Measurements from ENCODE around the gene ABHD15.
A peak's percentile ranks its signal among the peaks of the same experiment; 100 is the strongest.

The ABHD15 gene

GRCh38 chr17:29573558-29573869, 6.7 kb upstream of the ABHD15 start (continued):
- TF ChIP-seq, protein P1, sequence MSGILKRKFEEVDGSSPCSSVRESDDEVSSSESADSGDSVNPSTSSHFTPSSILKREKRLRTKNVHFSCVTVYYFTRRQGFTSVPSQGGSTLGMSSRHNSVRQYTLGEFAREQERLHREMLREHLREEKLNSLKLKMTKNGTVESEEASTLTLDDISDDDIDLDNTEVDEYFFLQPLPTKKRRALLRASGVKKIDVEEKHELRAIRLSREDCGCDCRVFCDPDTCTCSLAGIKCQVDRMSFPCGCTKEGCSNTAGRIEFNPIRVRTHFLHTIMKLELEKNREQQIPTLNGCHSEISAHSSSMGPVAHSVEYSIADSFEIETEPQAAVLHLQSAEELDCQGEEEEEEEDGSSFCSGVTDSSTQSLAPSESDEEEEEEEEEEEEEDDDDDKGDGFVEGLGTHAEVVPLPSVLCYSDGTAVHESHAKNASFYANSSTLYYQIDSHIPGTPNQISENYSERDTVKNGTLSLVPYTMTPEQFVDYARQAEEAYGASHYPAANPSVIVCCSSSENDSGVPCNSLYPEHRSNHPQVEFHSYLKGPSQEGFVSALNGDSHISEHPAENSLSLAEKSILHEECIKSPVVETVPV (CRISPR knock-in tag; IDR thresholded peaks at IDR 0.05) = no peak
- TF ChIP-seq ARNTL (CRISPR knock-in tag; IDR thresholded peaks at IDR 0.05; ENCODE audit: borderline replicate concordance, low read depth) (no peak), ZC3H10 (CRISPR knock-in tag; IDR thresholded peaks at IDR 0.05) (no peak), ISL1 (CRISPR knock-in tag; IDR thresholded peaks at IDR 0.05) (no peak), PPARA (CRISPR knock-in tag; IDR thresholded peaks at IDR 0.05; ENCODE audit: borderline replicate concordance) (no peak), RARB (CRISPR knock-in tag; IDR thresholded peaks at IDR 0.05) (no peak), ZNF565 (CRISPR knock-in tag; conservative IDR thresholded peaks at IDR 0.05; ENCODE audit: low read depth) (no peak), GLIS3 (CRISPR knock-in tag; IDR thresholded peaks at IDR 0.05) (no peak)

GRCh38 chr17:29572691-29573557, 6.1 kb upstream of the ABHD15 start:
- peak; percentile 40 for ATAC-seq
- TF ChIP-seq ZNF70 (CRISPR knock-in tag; IDR thresholded peaks at IDR 0.05) (no peak), CREB5 (CRISPR knock-in tag; IDR thresholded peaks at IDR 0.05; ENCODE audit: low read depth) (no peak), ZNF565 (CRISPR knock-in tag; conservative IDR thresholded peaks at IDR 0.05; ENCODE audit: low read depth) (no peak), OSR1 (CRISPR knock-in tag; IDR thresholded peaks at IDR 0.05) (no peak), ZNF8 (CRISPR knock-in tag; IDR thresholded peaks at IDR 0.05) (no peak), TCF4 (CRISPR knock-in tag; IDR thresholded peaks at IDR 0.05; ENCODE audit: borderline replicate concordance) (no peak), POU6F1 (CRISPR knock-in tag; IDR thresholded peaks at IDR 0.05; ENCODE audit: borderline replicate concordance, low read depth) (no peak), ZFP3 (CRISPR knock-in tag; IDR thresholded peaks at IDR 0.05) (no peak), GLIS3 (CRISPR knock-in tag; IDR thresholded peaks at IDR 0.05) (no peak; the same call in 1 of the 2 replicates), PPARA (CRISPR knock-in tag; IDR thresholded peaks at IDR 0.05; ENCODE audit: borderline replicate concordance) (no peak), TOX (CRISPR knock-in tag; IDR thresholded peaks at IDR 0.05; ENCODE audit: borderline replicate concordance) (no peak), SNAI2 (CRISPR knock-in tag; IDR thresholded peaks at IDR 0.05) (no peak)
- TF ChIP-seq, protein P1 (CRISPR knock-in tag; IDR thresholded peaks at IDR 0.05) = no peak
- TF ChIP-seq, protein P2, sequence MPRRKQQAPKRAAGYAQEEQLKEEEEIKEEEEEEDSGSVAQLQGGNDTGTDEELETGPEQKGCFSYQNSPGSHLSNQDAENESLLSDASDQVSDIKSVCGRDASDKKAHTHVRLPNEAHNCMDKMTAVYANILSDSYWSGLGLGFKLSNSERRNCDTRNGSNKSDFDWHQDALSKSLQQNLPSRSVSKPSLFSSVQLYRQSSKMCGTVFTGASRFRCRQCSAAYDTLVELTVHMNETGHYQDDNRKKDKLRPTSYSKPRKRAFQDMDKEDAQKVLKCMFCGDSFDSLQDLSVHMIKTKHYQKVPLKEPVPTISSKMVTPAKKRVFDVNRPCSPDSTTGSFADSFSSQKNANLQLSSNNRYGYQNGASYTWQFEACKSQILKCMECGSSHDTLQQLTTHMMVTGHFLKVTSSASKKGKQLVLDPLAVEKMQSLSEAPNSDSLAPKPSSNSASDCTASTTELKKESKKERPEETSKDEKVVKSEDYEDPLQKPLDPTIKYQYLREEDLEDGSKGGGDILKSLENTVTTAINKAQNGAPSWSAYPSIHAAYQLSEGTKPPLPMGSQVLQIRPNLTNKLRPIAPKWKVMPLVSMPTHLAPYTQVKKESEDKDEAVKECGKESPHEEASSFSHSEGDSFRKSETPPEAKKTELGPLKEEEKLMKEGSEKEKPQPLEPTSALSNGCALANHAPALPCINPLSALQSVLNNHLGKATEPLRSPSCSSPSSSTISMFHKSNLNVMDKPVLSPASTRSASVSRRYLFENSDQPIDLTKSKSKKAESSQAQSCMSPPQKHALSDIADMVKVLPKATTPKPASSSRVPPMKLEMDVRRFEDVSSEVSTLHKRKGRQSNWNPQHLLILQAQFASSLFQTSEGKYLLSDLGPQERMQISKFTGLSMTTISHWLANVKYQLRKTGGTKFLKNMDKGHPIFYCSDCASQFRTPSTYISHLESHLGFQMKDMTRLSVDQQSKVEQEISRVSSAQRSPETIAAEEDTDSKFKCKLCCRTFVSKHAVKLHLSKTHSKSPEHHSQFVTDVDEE (CRISPR knock-in tag; IDR thresholded peaks at IDR 0.05) = no peak

DNA sequence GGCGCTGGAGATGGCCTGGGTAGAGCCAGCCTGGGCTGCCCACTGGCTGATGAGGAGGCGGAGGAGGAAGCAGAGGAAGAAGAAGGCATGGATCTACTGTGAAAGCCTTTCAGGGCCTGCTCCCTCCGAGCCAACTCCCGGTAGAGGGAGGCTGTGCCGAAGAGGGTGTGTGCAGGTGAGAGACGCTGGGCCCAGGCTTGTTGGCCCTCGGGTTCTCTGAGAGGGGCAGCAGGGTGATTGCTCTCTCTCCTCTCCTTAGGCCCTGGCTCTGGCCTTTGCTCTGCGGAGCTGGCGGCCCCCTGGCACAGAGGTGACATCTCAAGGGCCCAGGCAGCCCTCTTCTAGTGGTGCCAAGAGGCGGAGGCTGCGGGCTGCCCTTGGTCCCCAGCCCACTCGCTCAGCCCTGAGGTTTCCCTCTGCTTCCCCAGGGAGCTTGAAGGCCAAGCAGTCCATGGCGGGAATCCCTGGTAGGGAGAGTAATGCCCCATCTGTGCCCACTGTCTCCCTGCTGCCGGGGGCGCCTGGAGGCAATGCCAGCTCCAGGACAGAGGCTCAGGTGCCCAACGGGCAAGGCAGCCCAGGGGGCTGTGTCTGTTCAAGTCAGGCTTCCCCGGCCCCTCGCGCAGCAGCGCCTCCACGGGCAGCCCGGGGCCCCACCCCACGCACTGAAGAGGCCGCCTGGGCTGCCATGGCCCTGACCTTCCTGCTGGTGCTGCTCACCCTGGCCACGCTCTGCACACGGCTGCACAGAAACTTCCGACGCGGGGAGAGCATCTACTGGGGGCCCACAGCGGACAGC, 5.2 kb upstream of the ABHD15 start:
- ATAC-seq = no peak
- TF ChIP-seq, protein P1 (CRISPR knock-in tag; IDR thresholded peaks at IDR 0.05) = no peak
- TF ChIP-seq TCF4 (CRISPR knock-in tag; IDR thresholded peaks at IDR 0.05; ENCODE audit: borderline replicate concordance) = no peak
- TF ChIP-seq, protein P2 (CRISPR knock-in tag; IDR thresholded peaks at IDR 0.05) = no peak
- TF ChIP-seq ZFP3 (CRISPR knock-in tag; IDR thresholded peaks at IDR 0.05) = no peak
- TF ChIP-seq ZFP30 (CRISPR knock-in tag; IDR thresholded peaks at IDR 0.05) = no peak
- no peak for TF ChIP-seq BACH2 (CRISPR knock-in tag; IDR thresholded peaks at IDR 0.05; ENCODE audit: borderline replicate concordance)
- TF ChIP-seq CSDC2 (CRISPR knock-in tag; IDR thresholded peaks at IDR 0.05) = no peak

All from SK-N-SH treated with all-trans-retinoic acid at 6 μM for 48 hours (cell line).